Testis (tissue), 2 donors: ENCODE measurements around the gene CHD8.

Source experiments
- CTCF ChIP-seq, 3 experiments: fragments of 450-650 bp in 2 of 3; fragments of 200-600 bp in 1 of 3; sonication (generic) in 1 of 3; IDR thresholded peaks; one replicate each; pipeline ENCODE4 v1.5.1; 2016 to 2019; ENCODE audit warnings: antibody characterized with exemption in 3 of 3, mild to moderate bottlenecking in 2 of 3, moderate library complexity in 1 of 3
- POLR2A ChIP-seq: fragments of 450-650 bp; IDR thresholded peaks from one replicate; pipeline ENCODE4 v1.6.1; 2017; ENCODE audit warnings: antibody characterized with exemption, mild to moderate bottlenecking, moderate library complexity

- TF ChIP-seq CTCF (IDR thresholded peaks at IDR 0.05) (no peak), POLR2A (no peak)
These were observed 85.8 kb downstream of the CHD8 start for GRCh38 chr14:21369949-21370679.
